ENCODE measurements around the gene PCDHAC1.
"Not testable (repeated sequence)": the region's sequence is repeated elsewhere in the genome, so short reads cannot be mapped to it uniquely, and the experiment has no call there.

Gene PCDHAC1

GRCh38 chr5:140925806-140926442 is at the start of gene PCDHAC1:
Gene PCDHAC1, plus strand, starts transcription at chr5:140926299. Its CDS starts 594 bp downstream, at chr5:140926893.
- DNase-seq (ENCODE audit: low read depth), result no peak

GRCh38 chr5:140876541-140877261 is 49.4 kb upstream of the PCDHAC1 start:
- not testable (repeated sequence) for DNase-seq (ENCODE audit: low read depth)

- no peak for DNase-seq (ENCODE audit: low read depth)
Observed at GRCh38 chr5:140877262-140877581, 48.9 kb upstream of the PCDHAC1 start.

GRCh38 chr5:140881889-140882590 is 44.1 kb upstream of the PCDHAC1 start, which contains the start of gene PCDHA13:
Gene PCDHA13, plus strand, starts transcription at chr5:140882124. Its CDS starts 145 bp downstream, at chr5:140882269.
- DNase-seq (ENCODE audit: low read depth), result no peak

- DNase-seq (ENCODE audit: low read depth), result no peak
Observed at GRCh38 chr5:140882591-140882899, 43.6 kb upstream of the PCDHAC1 start.

GRCh38 chr5:140883373-140883772 is 42.7 kb upstream of the PCDHAC1 start:
- DNase-seq (ENCODE audit: low read depth), result no peak

- no peak for DNase-seq (ENCODE audit: low read depth)
Observed at GRCh38 chr5:140883927-140884697, 42.0 kb upstream of the PCDHAC1 start.

- DNase-seq (ENCODE audit: low read depth), result no peak
Observed at GRCh38 chr5:140916325-140916724, 9.8 kb upstream of the PCDHAC1 start.

- DNase-seq (ENCODE audit: low read depth), result no peak
Observed at GRCh38 chr5:140923601-140924000, 2.5 kb upstream of the PCDHAC1 start.

GRCh38 chr5:140926443-140927227 is 536 bp downstream of the PCDHAC1 start:
- DNase-seq (ENCODE audit: low read depth), result peak; percentile 4

GRCh38 chr5:140927228-140927573 is 1.1 kb downstream of the PCDHAC1 start:
- no peak for DNase-seq (ENCODE audit: low read depth)

GRCh38 chr5:140934964-140935606 is 9.0 kb downstream of the PCDHAC1 start:
- no peak for DNase-seq (ENCODE audit: low read depth)

- no peak for DNase-seq (ENCODE audit: low read depth)
Observed at GRCh38 chr5:140946578-140946977, 20.5 kb downstream of the PCDHAC1 start.

GRCh38 chr5:140951636-140952035 is 25.5 kb downstream of the PCDHAC1 start:
- no peak for DNase-seq (ENCODE audit: low read depth)

GRCh38 chr5:140953234-140953633 is 27.1 kb downstream of the PCDHAC1 start:
- no peak for DNase-seq (ENCODE audit: low read depth)

- DNase-seq (ENCODE audit: low read depth), result no peak
Observed at GRCh38 chr5:140962190-140962589, 36.1 kb downstream of the PCDHAC1 start.

- no peak for DNase-seq (ENCODE audit: low read depth)
Observed at GRCh38 chr5:140964356-140964755, 38.3 kb downstream of the PCDHAC1 start.

GRCh38 chr5:140965905-140966292 is 39.8 kb downstream of the PCDHAC1 start:
- DNase-seq (ENCODE audit: low read depth), result no peak

GRCh38 chr5:140966293-140967225 is 40.5 kb downstream of the PCDHAC1 start, which contains the start of gene PCDHAC2:
Gene PCDHAC2, plus strand, starts transcription at chr5:140966476. Its CDS starts 291 bp downstream, at chr5:140966767.
- DNase-seq (ENCODE audit: low read depth), result no peak

All from stimulated activated CD8-positive, alpha-beta memory T cell treated with anti-CD3 and anti-CD28 coated beads, Interleukin-4, amount 100 ng/mL, for 24 hours (primary cell).